ENCODE data around the gene SEMA6C. TPM values are rescaled to one million over a fixed set of nuclear protein-coding genes. Genes with fewer than 3 reads are reported as not detected.
A peak's percentile ranks its signal among the peaks of the same experiment; 100 is the strongest.

The SEMA6C gene
- total RNA-seq, 1 experiment from 2014 or later, result 2.8 TPM

- H3K27me3 Mint-ChIP-seq (ENCODE audit: insufficient read depth, unreplicated experiment), result no peaks in the 10 kb centered on the region
- H3K4me3 ChIP-seq (ENCODE audit: low read depth, low read length), result peak overlapping the region; percentile 32
- H3K27me3 ChIP-seq (replicated peaks; ENCODE audit: control insufficient read depth, insufficient read depth, low read length), result no peaks in the 10 kb centered on the region
- ChIA-PET POLR2A (interaction anchor here (0.5 to 1.0 kb wide), 7 partner anchors 8 to 502 kb away, joined by 3 to 7 read pairs (median 3); partner anchors contain the start of genes ENSA and VPS72), CTCF (interaction anchor here (0.6 to 1.3 kb wide), 9 partner anchors 10 to 154 kb away, joined by 3 to 26 read pairs (median 4); partner anchors contain the start of gene CDC42SE1)
- no peaks in the 10 kb centered on the region for H3K9me3 ChIP-seq
- no peaks in the 10 kb centered on the region for H3K9me3 Mint-ChIP-seq (ENCODE audit: unreplicated experiment)
- H3K4me1 ChIP-seq, result peaks cover 5% of the 10 kb centered on the region; the same call in 1 of the 2 replicates
- no peaks in the 10 kb centered on the region for H3K36me3 ChIP-seq (ENCODE audit: control insufficient read depth, insufficient read depth, low read length)
- peak overlapping the region; percentile 77 for H3K4me3 Mint-ChIP-seq (ENCODE audit: unreplicated experiment)
- TF ChIP-seq, protein P1, sequence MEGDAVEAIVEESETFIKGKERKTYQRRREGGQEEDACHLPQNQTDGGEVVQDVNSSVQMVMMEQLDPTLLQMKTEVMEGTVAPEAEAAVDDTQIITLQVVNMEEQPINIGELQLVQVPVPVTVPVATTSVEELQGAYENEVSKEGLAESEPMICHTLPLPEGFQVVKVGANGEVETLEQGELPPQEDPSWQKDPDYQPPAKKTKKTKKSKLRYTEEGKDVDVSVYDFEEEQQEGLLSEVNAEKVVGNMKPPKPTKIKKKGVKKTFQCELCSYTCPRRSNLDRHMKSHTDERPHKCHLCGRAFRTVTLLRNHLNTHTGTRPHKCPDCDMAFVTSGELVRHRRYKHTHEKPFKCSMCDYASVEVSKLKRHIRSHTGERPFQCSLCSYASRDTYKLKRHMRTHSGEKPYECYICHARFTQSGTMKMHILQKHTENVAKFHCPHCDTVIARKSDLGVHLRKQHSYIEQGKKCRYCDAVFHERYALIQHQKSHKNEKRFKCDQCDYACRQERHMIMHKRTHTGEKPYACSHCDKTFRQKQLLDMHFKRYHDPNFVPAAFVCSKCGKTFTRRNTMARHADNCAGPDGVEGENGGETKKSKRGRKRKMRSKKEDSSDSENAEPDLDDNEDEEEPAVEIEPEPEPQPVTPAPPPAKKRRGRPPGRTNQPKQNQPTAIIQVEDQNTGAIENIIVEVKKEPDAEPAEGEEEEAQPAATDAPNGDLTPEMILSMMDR (IDR thresholded peaks at IDR 0.05; ENCODE audit: insufficient read depth in 1 of 2, low read depth in 1 of 2, low read length in 1 of 2, severe bottlenecking in 1 of 2, unreplicated experiment in 1 of 2), result no peak
- H3K4me1 Mint-ChIP-seq (ENCODE audit: low read depth, unreplicated experiment), result no peaks in the 10 kb centered on the region
- no TSS peak for BruUV-seq (replicated peaks)
- peak overlapping the region; percentile 73 for H3K27ac Mint-ChIP-seq (ENCODE audit: unreplicated experiment)
- DNase-seq, result peak in 1 of 2 experiments; percentile 25
- H3K36me3 Mint-ChIP-seq (ENCODE audit: insufficient read depth, unreplicated experiment), result peaks cover 7% of the 10 kb centered on the region
- intact Hi-C loops (cut with micrococcal nuclease; ENCODE audit: unreplicated experiment), result loop anchor here (2.0 kb wide), 1 partner anchor 15 kb away; the partner anchor contains the start of gene SEMA6C
Observed at GRCh38 chr1:151131701-151132334, 14.6 kb downstream of the SEMA6C start.

DNA sequence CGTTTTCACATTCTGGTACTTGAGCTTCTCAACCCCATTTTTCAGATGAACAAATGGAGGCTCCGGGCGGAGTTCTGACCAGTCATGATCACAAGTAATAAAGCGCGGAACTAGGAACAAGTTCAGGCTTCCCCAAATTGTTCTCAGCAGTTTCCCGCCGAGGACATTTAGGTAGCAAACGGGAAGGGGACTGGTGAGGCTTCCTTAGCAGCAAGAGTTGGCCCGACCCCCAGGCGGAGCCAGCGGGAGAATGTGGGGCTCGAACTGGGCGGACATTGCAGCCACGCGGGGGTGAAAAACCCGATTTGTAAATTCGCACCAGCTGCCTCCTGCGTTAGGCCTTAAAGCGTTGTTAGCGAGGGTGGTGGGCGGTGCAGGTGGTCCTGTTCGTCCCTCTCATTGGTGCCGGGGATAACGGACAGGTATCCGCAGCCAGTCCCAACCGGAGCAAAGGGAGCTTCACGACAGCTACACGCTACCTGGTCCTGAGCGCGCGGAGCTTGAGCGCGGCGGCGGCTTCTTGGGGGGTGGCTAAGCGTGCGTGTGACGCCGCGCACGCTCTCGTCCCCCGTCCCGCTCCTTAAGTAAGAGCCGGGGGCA, 15.3 kb downstream of the SEMA6C start:
- no TSS peak for BruUV-seq (replicated peaks)
- POLR2A ChIA-PET, result interaction anchor here (0.5 to 1.0 kb wide), 8 partner anchors 9 to 501 kb away, joined by 3 to 7 read pairs (median 3); partner anchors contain the start of genes ENSA and VPS72
- Histone ChIP-seq H3K4me1 (peaks cover 5% of the 10 kb centered on the region; the same call in 1 of the 2 replicates), H3K36me3 (ENCODE audit: control insufficient read depth, insufficient read depth, low read length) (no peaks in the 10 kb centered on the region), H3K4me3 (ENCODE audit: low read depth, low read length) (peak overlapping the region; percentile 32), H3K9me3 (no peaks in the 10 kb centered on the region), H3K27me3 (replicated peaks; ENCODE audit: control insufficient read depth, insufficient read depth, low read length) (no peaks in the 10 kb centered on the region)
- intact Hi-C loops (cut with micrococcal nuclease; ENCODE audit: unreplicated experiment), result loop anchor here (2.0 kb wide), 1 partner anchor 16 kb away; the partner anchor contains the start of gene SEMA6C
- Mint-ChIP-seq H3K9me3 (ENCODE audit: unreplicated experiment) (no peaks in the 10 kb centered on the region), H3K36me3 (ENCODE audit: insufficient read depth, unreplicated experiment) (peaks cover 7% of the 10 kb centered on the region), H3K27me3 (ENCODE audit: insufficient read depth, unreplicated experiment) (no peaks in the 10 kb centered on the region), H3K4me1 (ENCODE audit: low read depth, unreplicated experiment) (no peaks in the 10 kb centered on the region), H3K4me3 (ENCODE audit: unreplicated experiment) (peak overlapping the region; percentile 77), H3K27ac (ENCODE audit: unreplicated experiment) (peak overlapping the region; percentile 73)
- CTCF ChIA-PET, result interaction anchor here (0.6 to 1.3 kb wide), 9 partner anchors 11 to 154 kb away, joined by 3 to 26 read pairs (median 4); partner anchors contain the start of gene CDC42SE1
- TF ChIP-seq, protein P1 (IDR thresholded peaks at IDR 0.05; ENCODE audit: insufficient read depth in 1 of 2, low read depth in 1 of 2, low read length in 1 of 2, severe bottlenecking in 1 of 2, unreplicated experiment in 1 of 2), result no peak
- DNase-seq, result peak; percentile 93 to 96

GRCh38 chr1:151128800-151129199, 17.6 kb downstream of the SEMA6C start:
- Mint-ChIP-seq H3K4me1 (ENCODE audit: low read depth, unreplicated experiment) (no peaks in the 10 kb centered on the region), H3K27ac (ENCODE audit: unreplicated experiment) (no peak overlapping the region), H3K27me3 (ENCODE audit: insufficient read depth, unreplicated experiment) (no peaks in the 10 kb centered on the region), H3K4me3 (ENCODE audit: unreplicated experiment) (no peak overlapping the region), H3K36me3 (ENCODE audit: insufficient read depth, unreplicated experiment) (peaks cover 7% of the 10 kb centered on the region), H3K9me3 (ENCODE audit: unreplicated experiment) (no peaks in the 10 kb centered on the region)
- Histone ChIP-seq H3K4me1 (peaks cover 5% of the 10 kb centered on the region; the same call in 1 of the 2 replicates), H3K36me3 (ENCODE audit: control insufficient read depth, insufficient read depth, low read length) (no peaks in the 10 kb centered on the region), H3K9me3 (no peaks in the 10 kb centered on the region), H3K27me3 (replicated peaks; ENCODE audit: control insufficient read depth, insufficient read depth, low read length) (no peaks in the 10 kb centered on the region), H3K4me3 (ENCODE audit: low read depth, low read length) (no peak overlapping the region)
- ChIA-PET POLR2A (interaction anchor here (0.7 kb wide), 1 partner anchor 36 kb away, joined by 8 read pairs; no protein-coding TSS in a partner anchor), CTCF (interaction anchor here (0.6 kb wide), 1 partner anchor 28 kb away, joined by 3 read pairs; the partner anchor contains the start of gene TNFAIP8L2)
- BruUV-seq (replicated peaks), result no TSS peak
- no peak for DNase-seq
- TF ChIP-seq, protein P1 (IDR thresholded peaks at IDR 0.05; ENCODE audit: insufficient read depth in 1 of 2, low read depth in 1 of 2, low read length in 1 of 2, severe bottlenecking in 1 of 2, unreplicated experiment in 1 of 2), result no peak
- intact Hi-C loops (cut with micrococcal nuclease; ENCODE audit: unreplicated experiment), result no loop called here
